Measurements from ENCODE around the gene KEAP1.
"Not testable (repeated sequence)": the region's sequence is repeated elsewhere in the genome, so short reads cannot be mapped to it uniquely, and the experiment has no call there.

Gene KEAP1

GRCh38 chr19:10546817-10547216 lies 43.7 kb upstream of the KEAP1 start:
- no peak for DNase-seq (ENCODE audit: low spot score)
- TF ChIP-seq CTCF (IDR thresholded peaks at IDR 0.05; ENCODE audit: extremely low read depth, missing control alignments) = no peak

GRCh38 chr19:10544753-10545251 lies 41.6 kb upstream of the KEAP1 start:
- DNase-seq (ENCODE audit: low spot score) = no peak
- TF ChIP-seq CTCF (IDR thresholded peaks at IDR 0.05; ENCODE audit: extremely low read depth, missing control alignments) = no peak

- DNase-seq (ENCODE audit: low spot score) = peak; percentile 58
- TF ChIP-seq CTCF (IDR thresholded peaks at IDR 0.05; ENCODE audit: extremely low read depth, missing control alignments) = no peak
Observed at GRCh38 chr19:10544242-10544752, 41.1 kb upstream of the KEAP1 start.

GRCh38 chr19:10543420-10544241 lies 40.5 kb upstream of the KEAP1 start, which contains the start of gene ATG4D:
Gene ATG4D (plus strand): TSS chr19:10543904. CDS start chr19:10544091, 187 bp downstream.
- TF ChIP-seq CTCF (IDR thresholded peaks at IDR 0.05; ENCODE audit: extremely low read depth, missing control alignments) = no peak
- DNase-seq (ENCODE audit: low spot score) = peak; percentile 98

- TF ChIP-seq CTCF (IDR thresholded peaks at IDR 0.05; ENCODE audit: extremely low read depth, missing control alignments) = no peak
- DNase-seq (ENCODE audit: low spot score) = no peak
Observed at GRCh38 chr19:10543059-10543419, 39.9 kb upstream of the KEAP1 start.

- DNase-seq (ENCODE audit: low spot score) = not testable (repeated sequence)
Observed at GRCh38 chr19:10539016-10539415, 35.9 kb upstream of the KEAP1 start.

GRCh38 chr19:10538204-10538983 lies 35.2 kb upstream of the KEAP1 start:
- TF ChIP-seq CTCF (IDR thresholded peaks at IDR 0.05; ENCODE audit: extremely low read depth, missing control alignments) = no peak

More at GRCh38 chr19:10538204-10538983, 35.2 kb upstream of the KEAP1 start:
- DNase-seq (ENCODE audit: low spot score) = no peak
